GM23338 (cell line): Measurements from ENCODE around the gene SLC1A4. TPM values are rescaled to one million over a fixed set of nuclear protein-coding genes. Genes with fewer than 3 reads are reported as not detected.

Source experiments
- ATAC-seq: fragments of 200-7000 bp; cut with Tn5 transposase; 3 replicates; pipeline ENCODE4 v1.9.1; 2020
- DNase-seq: peaks from one replicate; pipeline ENCODE4 v3.0.0-alpha.2; 2015; ENCODE audit warnings: low spot score
- H2AFZ ChIP-seq: fragments of 200-600 bp; sonication (generic); 2 replicates; pipeline ENCODE4 v1.8.0; 2016; ENCODE audit warnings: antibody characterized with exemption, mild to moderate bottlenecking, moderate library complexity
- H3F3A ChIP-seq: fragments of 200-600 bp; sonication (generic); replicated peaks from 2 replicates; pipeline ENCODE4 v1.8.0; 2017; ENCODE audit warnings: antibody characterized with exemption, mixed run types, low read depth
- H3K27ac ChIP-seq: fragments of 200-600 bp; sonication (generic); 2 replicates; pipeline ENCODE4 v1.6.1; 2016; ENCODE audit warnings: low read depth
- H3K27me3 ChIP-seq: fragments of 200-600 bp; sonication (generic); 2 replicates; pipeline ENCODE4 v1.8.0; 2016; ENCODE audit warnings: mild to moderate bottlenecking, mixed run types, moderate library complexity; ENCODE audit not compliant: insufficient read depth
- H3K36me3 ChIP-seq: fragments of 200-600 bp; sonication (generic); 2 replicates; pipeline ENCODE4 v1.8.0; 2016; ENCODE audit warnings: mild to moderate bottlenecking; ENCODE audit not compliant: insufficient read depth
- H3K4me1 ChIP-seq: fragments of 200-600 bp; sonication (generic); 2 replicates; pipeline ENCODE4 v1.8.0; 2016; ENCODE audit warnings: mild to moderate bottlenecking, moderate library complexity; ENCODE audit not compliant: insufficient read depth
- H3K4me2 ChIP-seq: fragments of 200-600 bp; sonication (generic); 2 replicates; pipeline ENCODE4 v1.7.1; 2017; ENCODE audit warnings: mixed run types
- H3K4me3 ChIP-seq: fragments of 200-600 bp; sonication (generic); 2 replicates; pipeline ENCODE4 v1.6.1; 2016; ENCODE audit warnings: mixed run types
- H3K79me2 ChIP-seq: fragments of 200-600 bp; sonication (generic); replicated peaks from 2 replicates; pipeline ENCODE4 v1.8.0; 2017; ENCODE audit warnings: mild to moderate bottlenecking; ENCODE audit not compliant: insufficient read depth
- H3K9me2 ChIP-seq: fragments of 200-600 bp; sonication (generic); 2 replicates; pipeline ENCODE4 v1.8.0; 2017; ENCODE audit not compliant: insufficient read depth
- H4K20me1 ChIP-seq: fragments of 200-600 bp; sonication (generic); replicated peaks from 2 replicates; pipeline ENCODE4 v1.8.0; 2017; ENCODE audit warnings: mild to moderate bottlenecking; ENCODE audit not compliant: insufficient read depth
- H3K27ac Mint-ChIP-seq: 2 replicates; pipeline ENCODE4 v1.8.0; 2020; ENCODE audit warnings: inconsistent platforms, mild to moderate bottlenecking, moderate library complexity, mixed read lengths
- H3K27me3 Mint-ChIP-seq: 3 replicates; pipeline ENCODE4 v1.8.0; 2022; ENCODE audit warnings: low read depth, mild to moderate bottlenecking, moderate library complexity, mixed read lengths, inconsistent platforms; ENCODE audit not compliant: insufficient read depth, poor library complexity
- H3K36me3 Mint-ChIP-seq: 3 replicates; pipeline ENCODE4 v1.8.0; 2021; ENCODE audit warnings: low read depth, mild to moderate bottlenecking, inconsistent platforms, moderate library complexity, mixed read lengths
- H3K4me1 Mint-ChIP-seq: 3 replicates; pipeline ENCODE4 v1.8.0; 2020; ENCODE audit warnings: mild to moderate bottlenecking, inconsistent platforms, mixed read lengths
- H3K4me3 Mint-ChIP-seq: 3 replicates; pipeline ENCODE4 v1.8.0; 2021; ENCODE audit warnings: moderate library complexity, mild to moderate bottlenecking, inconsistent platforms, mixed read lengths
- H3K9me3 Mint-ChIP-seq: 3 replicates; pipeline ENCODE4 v1.8.0; 2020; ENCODE audit warnings: moderate library complexity, mild to moderate bottlenecking, inconsistent platforms, mixed read lengths
- CREB1 ChIP-seq: fragments of 250-450 bp; sonication (Bioruptor Pico); IDR thresholded peaks from 2 replicates; pipeline ENCODE4 v1.5.0; 2020; ENCODE audit warnings: low read depth, mild to moderate bottlenecking, moderate library complexity
- EZH2 ChIP-seq: fragments of 200-600 bp; sonication (generic); IDR thresholded peaks from one replicate; pipeline ENCODE4 v1.8.0; 2017; ENCODE audit warnings: antibody characterized with exemption, mild to moderate bottlenecking, low read depth; ENCODE audit not compliant: unreplicated experiment
- NANOG ChIP-seq: IDR thresholded peaks from 2 replicates; pipeline ENCODE4 v1.6.1; 2016; ENCODE audit warnings: antibody characterized with exemption, borderline replicate concordance
- POLR2AphosphoS5 ChIP-seq: IDR thresholded peaks from 2 replicates; pipeline ENCODE4 v1.6.1; 2016; ENCODE audit warnings: antibody characterized with exemption, low read depth
- REST ChIP-seq: IDR thresholded peaks from one replicate; pipeline ENCODE4 v1.6.1; 2018; ENCODE audit warnings: antibody characterized with exemption; ENCODE audit not compliant: unreplicated experiment
- STAT1 ChIP-seq: IDR thresholded peaks from one replicate; pipeline ENCODE4 v1.6.1; 2016; ENCODE audit warnings: antibody characterized with exemption; ENCODE audit not compliant: unreplicated experiment
- ZNF331 ChIP-seq: fragments of 250-450 bp; sonication (Bioruptor Pico); IDR thresholded peaks from 2 replicates; pipeline ENCODE4 v1.5.0; 2020; ENCODE audit warnings: low read depth, mild to moderate bottlenecking, moderate library complexity
- polyA plus RNA-seq: library from polyadenylated mRNA; unstranded; fragments of >200 nt; fragmentation: Nextera tagmentation; extraction: Ambion mirVana; gene quantifications from 2 replicates; pipeline ENCODE4 v1.2.1, GENCODE V29; 2016
- total RNA-seq: library from RNA; depleted of rRNA; stranded (reverse); fragments of >200 nt; shearing (Covaris generic); gene quantifications from 2 replicates; pipeline ENCODE4 v1.2.3, GENCODE V29; 2014
- TF ChIP-seq, protein P1 (sequence below), 2 experiments: fragments of 200-600 bp in 1 of 2; sonication (generic) in 1 of 2; conservative IDR thresholded peaks; 2 replicates each; pipeline versions ENCODE4 v1.5.1 to v1.6.1; 2016 to 2017; ENCODE audit warnings: antibody characterized with exemption in 2 of 2, low read depth in 2 of 2, mild to moderate bottlenecking in 2 of 2, moderate library complexity in 1 of 2

The SLC1A4 gene
- total and polyA plus RNA-seq, 2 experiments from 2014 or later: 1.3 to 2.7 TPM

- H3K79me2 ChIP-seq: 0 out of 2 replicates have a peak, but pooled peaks cover 3% of the 10 kb centered on the region
- DNase-seq (peak; percentile 83), ATAC-seq (no peak; the same call in 2 of the 3 replicates)
- H3K36me3 ChIP-seq: no peaks in the 10 kb centered on the region
- no peak for TF ChIP-seq STAT1
- TF ChIP-seq CREB1 (CRISPR knock-in tag): 0 out of 2 replicates have a peak, but pooled peaks have one; percentile 35
- Mint-ChIP-seq H3K4me1 (peaks cover 16% of the 10 kb centered on the region), H3K4me3 (peak overlapping the region; percentile 77), H3K9me3 (peaks cover 2% of the 10 kb centered on the region; the same call in 1 of the 3 replicates), H3K36me3 (peaks cover 7% of the 10 kb centered on the region; the same call in 1 of the 3 replicates), H3K27ac (no peak overlapping the region), H3K27me3 (peaks cover 44% of the 10 kb centered on the region)
- H3K9me2 ChIP-seq: no peaks in the 10 kb centered on the region
- H4K20me1 ChIP-seq: peaks cover 8% of the 10 kb centered on the region
- H2AFZ ChIP-seq: peak overlapping the region; percentile 21; the same call in 1 of the 2 replicates
- H3K4me2 ChIP-seq: peak overlapping the region; percentile 94
- H3F3A ChIP-seq: 0 out of 2 replicates have a peak, but pooled peaks cover 3% of the 10 kb centered on the region
- peaks cover 7% of the 10 kb centered on the region; the same call in 1 of the 2 replicates for H3K4me1 ChIP-seq
- peaks cover 70% of the 10 kb centered on the region for H3K27me3 ChIP-seq
- no peak overlapping the region for H3K27ac ChIP-seq
- H3K4me3 ChIP-seq: peak overlapping the region; percentile 89
Measured at GRCh38 chr2:64987956-64988419, 1.2 kb upstream of the SLC1A4 start.

DNA sequence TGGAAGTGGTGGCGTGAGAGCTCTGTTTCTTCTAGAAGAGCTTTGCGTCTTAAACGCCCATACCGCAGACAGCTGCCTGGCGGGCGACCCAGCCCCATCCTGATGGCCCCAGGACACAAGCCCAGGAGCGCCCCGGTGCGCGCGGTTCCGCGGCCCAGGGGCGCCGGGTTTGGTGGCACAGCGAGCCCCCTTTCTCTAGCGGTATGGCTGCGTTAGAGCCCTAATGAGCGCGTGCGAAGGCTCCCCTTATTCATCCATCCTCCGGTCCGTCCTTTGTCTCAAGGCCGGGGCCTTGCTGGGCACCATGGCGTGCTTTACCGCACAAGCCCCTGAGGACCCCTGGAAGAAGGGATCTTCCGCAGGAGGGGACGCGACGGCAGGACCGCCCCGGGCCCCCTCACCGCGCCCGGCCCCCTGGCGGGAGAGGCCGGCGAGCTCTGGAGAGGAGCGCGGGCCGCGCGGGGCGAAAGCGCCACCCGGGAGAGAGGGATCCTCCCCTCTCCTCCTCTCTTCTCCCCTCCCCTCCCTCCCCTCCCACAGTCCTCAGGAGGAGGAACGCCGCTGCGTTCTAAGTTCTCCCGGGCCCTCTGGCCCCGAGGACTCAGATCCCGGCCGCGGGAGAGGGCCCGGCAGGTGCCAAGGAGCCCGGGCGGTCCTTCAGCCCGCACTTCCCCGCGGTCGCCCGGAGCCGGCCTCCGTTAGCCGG is 626 bp upstream of the SLC1A4 start:
- Histone ChIP-seq H3K79me2 (0 out of 2 replicates have a peak, but pooled peaks cover 3% of the 10 kb centered on the region), H2AFZ (peak overlapping the region; percentile 21), H3K36me3 (no peaks in the 10 kb centered on the region), H3K4me1 (peaks cover 7% of the 10 kb centered on the region; the same call in 1 of the 2 replicates), H3K4me2 (peak overlapping the region; percentile 94), H3K9me2 (no peaks in the 10 kb centered on the region), H3K27me3 (peaks cover 70% of the 10 kb centered on the region), H3F3A (0 out of 2 replicates have a peak, but pooled peaks cover 3% of the 10 kb centered on the region), H3K27ac (no peak overlapping the region), H4K20me1 (peaks cover 8% of the 10 kb centered on the region), H3K4me3 (peak overlapping the region; percentile 89)
- peak; percentile 63 for ATAC-seq
- Mint-ChIP-seq H3K27me3 (peaks cover 46% of the 10 kb centered on the region), H3K36me3 (peaks cover 7% of the 10 kb centered on the region; the same call in 1 of the 3 replicates), H3K9me3 (peaks cover 2% of the 10 kb centered on the region; the same call in 1 of the 3 replicates), H3K4me1 (peaks cover 16% of the 10 kb centered on the region), H3K27ac (no peak overlapping the region), H3K4me3 (peak overlapping the region; percentile 77)
- peak; percentile 66 for DNase-seq
- TF ChIP-seq CREB1 (CRISPR knock-in tag) (no peak), NANOG (no peak), EZH2 (peak; percentile 45), ZNF331 (no peak), POLR2AphosphoS5 (peak; percentile 16; the same call in 1 of the 2 replicates), REST (no peak), STAT1 (no peak)
- TF ChIP-seq, protein P1, sequence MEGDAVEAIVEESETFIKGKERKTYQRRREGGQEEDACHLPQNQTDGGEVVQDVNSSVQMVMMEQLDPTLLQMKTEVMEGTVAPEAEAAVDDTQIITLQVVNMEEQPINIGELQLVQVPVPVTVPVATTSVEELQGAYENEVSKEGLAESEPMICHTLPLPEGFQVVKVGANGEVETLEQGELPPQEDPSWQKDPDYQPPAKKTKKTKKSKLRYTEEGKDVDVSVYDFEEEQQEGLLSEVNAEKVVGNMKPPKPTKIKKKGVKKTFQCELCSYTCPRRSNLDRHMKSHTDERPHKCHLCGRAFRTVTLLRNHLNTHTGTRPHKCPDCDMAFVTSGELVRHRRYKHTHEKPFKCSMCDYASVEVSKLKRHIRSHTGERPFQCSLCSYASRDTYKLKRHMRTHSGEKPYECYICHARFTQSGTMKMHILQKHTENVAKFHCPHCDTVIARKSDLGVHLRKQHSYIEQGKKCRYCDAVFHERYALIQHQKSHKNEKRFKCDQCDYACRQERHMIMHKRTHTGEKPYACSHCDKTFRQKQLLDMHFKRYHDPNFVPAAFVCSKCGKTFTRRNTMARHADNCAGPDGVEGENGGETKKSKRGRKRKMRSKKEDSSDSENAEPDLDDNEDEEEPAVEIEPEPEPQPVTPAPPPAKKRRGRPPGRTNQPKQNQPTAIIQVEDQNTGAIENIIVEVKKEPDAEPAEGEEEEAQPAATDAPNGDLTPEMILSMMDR (conservative IDR thresholded peaks at IDR 0.05; ENCODE audit: low read depth in 2 of 2): 0 out of 4 replicates have a peak, but pooled peaks have one; percentile 3 to 11
